Thymus (tissue), 11 donors: ENCODE data around the gene RERE. TPM values are rescaled to one million over a fixed set of nuclear protein-coding genes. Genes with fewer than 3 reads are reported as not detected.
"Not testable (repeated sequence)": the region's sequence is repeated elsewhere in the genome, so short reads cannot be mapped to it uniquely, and the experiment has no call there.

Source experiments
- DNase-seq, 9 donors: peaks; one replicate each; pipeline ENCODE4 v3.0.0-alpha.2; 2013; ENCODE audit warnings: low spot score in 9 of 9, low read depth in 6 of 9, missing footprints in 1 of 9
- H3K27ac ChIP-seq, 2 donors: one replicate each; pipeline ENCODE4 v1.5.1; 2013; ENCODE audit warnings: control low read depth in 1 of 2, low read depth in 1 of 2, low read length in 1 of 2, mild to moderate bottlenecking in 1 of 2, moderate library complexity in 1 of 2
- H3K27me3 ChIP-seq, 2 donors: one replicate each; pipeline ENCODE4 v1.5.1; 2013; ENCODE audit warnings: low read length in 1 of 2; ENCODE audit not compliant: control insufficient read depth in 2 of 2, insufficient read depth in 1 of 2
- H3K36me3 ChIP-seq, 2 donors: one replicate each; pipeline ENCODE4 v1.5.1; 2013; ENCODE audit warnings: low read length in 1 of 2, mild to moderate bottlenecking in 1 of 2, moderate library complexity in 1 of 2; ENCODE audit not compliant: control insufficient read depth in 2 of 2, insufficient read depth in 2 of 2
- H3K4me1 ChIP-seq, 2 donors: one replicate each; pipeline ENCODE4 v1.5.1; 2013; ENCODE audit warnings: low read length in 2 of 2; ENCODE audit not compliant: control insufficient read depth in 2 of 2, insufficient read depth in 2 of 2
- H3K4me3 ChIP-seq, 2 donors: one replicate each; pipeline ENCODE4 v1.5.1; 2013; ENCODE audit warnings: low read length in 2 of 2, control low read depth in 1 of 2, mild to moderate bottlenecking in 1 of 2
- H3K9me3 ChIP-seq, 2 donors: one replicate each; pipeline ENCODE4 v1.5.1; 2013; ENCODE audit warnings: low read length in 1 of 2, mild to moderate bottlenecking in 1 of 2; ENCODE audit not compliant: control insufficient read depth in 2 of 2, insufficient read depth in 1 of 2
- WGBS: extraction: QIAGEN DNeasy Blood & Tissue Kit; methylation state at CpG from one replicate; pipeline ENCODE4 v1.1.7; 2013; 5-methylcytosine and 5-hydroxymethylcytosine counted together
- polyA plus RNA-seq: library from polyadenylated mRNA; stranded (reverse); fragments of 200-250 nt; gene quantifications from one replicate; pipeline ENCODE4 v1.2.3, GENCODE V29; 2013
- total RNA-seq: library from RNA; stranded (reverse); fragments of 120-200 nt; gene quantifications from one replicate; pipeline ENCODE4 v1.2.4, GENCODE V29; 2013
- donor health status: healthy.

The RERE gene
- total and polyA plus RNA-seq, 2 donors = 22.9 to 37.7 TPM

DNA sequence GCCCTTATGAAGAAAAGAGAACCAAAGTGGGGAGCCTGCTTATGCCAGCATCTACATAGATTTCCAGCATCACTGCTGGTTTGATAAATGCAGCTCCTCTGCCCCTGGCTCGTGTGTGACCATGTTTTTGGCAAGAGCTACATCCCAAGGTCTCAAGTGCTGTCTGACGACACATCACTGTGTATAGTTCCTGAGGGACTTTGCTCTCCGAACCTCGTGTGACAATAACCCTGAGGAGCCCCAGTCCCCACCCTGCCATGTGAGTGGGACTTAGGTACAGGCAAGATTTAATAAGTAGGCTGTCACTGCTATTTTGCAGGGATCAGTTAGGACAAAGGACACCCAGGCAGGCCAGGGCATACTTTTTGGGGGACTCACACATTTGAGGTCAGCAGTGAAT lies 28.8 kb upstream of the RERE start:
- no peaks in the 10 kb centered on the region for H3K27me3 ChIP-seq
- no peak overlapping the region for H3K27ac ChIP-seq
- WGBS = 90% methylated on average over 4 of the region's 4 CpGs
- H3K36me3 ChIP-seq = no peaks in the 10 kb centered on the region
- peaks cover 12 to 24% of the 10 kb centered on the region in 2 donors for H3K4me1 ChIP-seq
- H3K4me3 ChIP-seq = no peak overlapping the region
- H3K9me3 ChIP-seq = no peaks in the 10 kb centered on the region
- DNase-seq = no peak

DNA sequence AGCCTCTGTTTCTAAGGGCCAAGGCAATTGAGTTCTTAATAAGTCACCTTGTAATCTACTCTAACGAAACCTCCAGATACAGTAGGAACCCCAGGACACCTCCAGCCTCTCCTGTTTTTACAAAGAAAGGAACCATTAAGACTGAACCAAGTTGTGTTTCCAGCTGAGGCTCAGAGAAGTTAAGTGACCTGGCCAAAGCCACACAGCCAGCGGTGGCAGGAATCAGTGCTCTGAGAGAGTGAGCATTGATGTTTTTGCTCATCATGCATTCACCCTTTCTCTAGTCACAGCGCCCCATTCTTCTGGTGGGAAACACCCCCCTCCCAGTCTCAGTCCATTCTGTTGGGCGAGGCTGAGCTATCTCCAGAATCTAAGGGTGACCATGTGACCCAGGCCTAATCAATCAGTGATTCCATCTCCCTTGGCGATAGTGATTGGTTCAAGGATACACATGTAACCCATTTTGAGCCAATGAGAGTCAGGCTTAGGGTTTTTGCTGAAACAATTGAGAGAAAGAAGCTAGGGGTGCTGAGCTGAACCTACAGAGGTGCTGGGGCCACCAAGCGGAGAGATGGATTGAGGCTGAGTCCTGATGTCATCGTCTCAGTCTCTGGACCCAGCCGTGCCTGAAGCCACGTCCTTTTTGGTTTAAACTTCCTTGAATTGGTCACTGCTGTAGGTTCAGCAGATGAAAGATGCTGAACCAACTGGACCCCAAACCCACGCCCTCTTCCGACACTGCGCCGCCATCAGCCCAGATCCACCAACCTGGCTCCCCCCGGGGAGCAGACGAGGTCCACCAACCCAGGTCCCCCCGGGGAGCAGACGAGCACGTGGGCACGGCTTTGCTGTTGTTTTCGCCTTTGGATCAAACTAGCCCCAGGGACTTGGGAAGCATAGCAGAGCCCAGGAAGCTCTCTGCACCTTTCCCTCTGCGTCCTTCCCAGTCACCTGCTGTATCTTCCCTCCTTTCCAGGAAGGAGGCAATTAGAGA lies 28.0 kb upstream of the RERE start:
- DNase-seq = no peak
- H3K27ac ChIP-seq = no peak overlapping the region
- no peaks in the 10 kb centered on the region for H3K9me3 ChIP-seq
- WGBS = 97% methylated on average over 21 of the region's 21 CpGs
- H3K4me1 ChIP-seq = peaks cover 12 to 24% of the 10 kb centered on the region in 2 donors
- no peaks in the 10 kb centered on the region for H3K36me3 ChIP-seq
- H3K4me3 ChIP-seq = no peak overlapping the region
- H3K27me3 ChIP-seq = no peaks in the 10 kb centered on the region

DNA sequence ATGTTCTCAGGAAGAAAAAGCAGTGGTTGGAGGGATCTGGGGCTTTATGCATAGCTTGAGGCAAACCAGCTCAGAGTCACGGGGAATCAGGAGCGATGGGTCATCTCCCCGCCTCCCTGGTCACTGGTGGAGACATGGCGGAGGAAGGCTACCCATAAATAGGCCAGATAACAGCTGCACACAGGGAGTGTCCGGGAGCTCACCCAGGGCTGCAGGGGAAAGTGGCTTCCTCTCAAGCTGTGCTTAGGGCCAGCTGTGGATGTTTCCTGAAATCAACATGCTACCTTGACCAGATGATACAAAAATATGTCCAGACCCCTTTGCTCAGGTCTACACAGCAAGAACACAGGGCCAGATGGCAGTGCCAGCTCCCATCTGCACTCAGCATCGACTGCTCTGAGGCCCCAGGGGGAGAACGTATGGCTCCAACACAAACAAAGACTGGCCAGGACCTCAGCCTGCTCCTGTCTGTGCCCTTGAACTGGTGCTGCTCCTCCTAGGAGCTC lies 27.1 kb upstream of the RERE start:
- WGBS = 77% methylated on average over 7 of the region's 7 CpGs
- no peaks in the 10 kb centered on the region for H3K9me3 ChIP-seq
- no peaks in the 10 kb centered on the region for H3K27me3 ChIP-seq
- H3K4me3 ChIP-seq = no peak overlapping the region
- no peak overlapping the region for H3K27ac ChIP-seq
- H3K36me3 ChIP-seq = no peaks in the 10 kb centered on the region
- peaks cover 12 to 24% of the 10 kb centered on the region in 2 donors for H3K4me1 ChIP-seq
- DNase-seq = no peak

GRCh38 chr1:8841395-8841794 lies 24.0 kb upstream of the RERE start:
- Histone ChIP-seq H3K27ac (no peak overlapping the region), H3K27me3 (no peaks in the 10 kb centered on the region), H3K9me3 (no peaks in the 10 kb centered on the region), H3K4me1 (no peaks in the 10 kb centered on the region), H3K4me3 (no peak overlapping the region), H3K36me3 (no peaks in the 10 kb centered on the region)
- 96% methylated on average over 3 of the region's 3 CpGs for whole genome bisulfite sequencing
- no peak for DNase-seq

DNA sequence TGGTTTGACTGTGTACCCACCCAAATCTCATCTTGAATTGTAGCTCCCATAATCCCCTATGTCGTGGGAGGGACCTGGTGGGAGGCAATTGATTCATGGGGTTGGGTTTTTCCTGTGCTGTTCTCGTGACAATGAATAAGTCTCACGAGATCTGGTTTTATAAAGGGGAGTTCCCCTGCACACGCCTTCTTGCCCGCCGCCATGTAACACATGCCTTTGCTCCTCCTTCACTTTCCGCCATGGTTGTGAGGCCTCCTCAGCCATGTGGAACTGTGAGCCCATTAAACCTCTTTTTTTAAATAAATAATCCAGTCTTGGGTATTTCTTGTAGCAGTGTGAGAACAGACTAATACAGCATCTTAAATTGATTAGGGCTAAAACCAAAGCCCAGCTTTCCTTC lies 22.6 kb upstream of the RERE start:
- DNase-seq = no peak
- no peaks in the 10 kb centered on the region for H3K4me1 ChIP-seq
- no peak overlapping the region for H3K4me3 ChIP-seq
- H3K27me3 ChIP-seq = no peaks in the 10 kb centered on the region
- no peak overlapping the region for H3K27ac ChIP-seq
- no peaks in the 10 kb centered on the region for H3K9me3 ChIP-seq
- 98% methylated on average over 7 of the region's 7 CpGs for WGBS
- H3K36me3 ChIP-seq = no peaks in the 10 kb centered on the region

- 96% methylated on average over 14 of the region's 14 CpGs for WGBS
- no peak for DNase-seq
- no peak overlapping the region for H3K4me3 ChIP-seq
- H3K27me3 ChIP-seq = no peaks in the 10 kb centered on the region
- H3K9me3 ChIP-seq = no peaks in the 10 kb centered on the region
- no peak overlapping the region for H3K27ac ChIP-seq
- H3K36me3 ChIP-seq = no peaks in the 10 kb centered on the region
- H3K4me1 ChIP-seq = no peaks in the 10 kb centered on the region
Observed at GRCh38 chr1:8835941-8836643, 18.7 kb upstream of the RERE start.

- WGBS = 82% methylated on average over 4 of the region's 4 CpGs
- H3K27ac ChIP-seq = no peak overlapping the region
- no peak for DNase-seq
- H3K27me3 ChIP-seq = no peaks in the 10 kb centered on the region
- no peak overlapping the region for H3K4me3 ChIP-seq
- no peaks in the 10 kb centered on the region for H3K36me3 ChIP-seq
- no peaks in the 10 kb centered on the region for H3K9me3 ChIP-seq
- H3K4me1 ChIP-seq = peaks cover 4 to 10% of the 10 kb centered on the region in 2 donors
Observed at GRCh38 chr1:8831340-8831739, 13.9 kb upstream of the RERE start.

GRCh38 chr1:8830732-8831131 lies 13.3 kb upstream of the RERE start:
- H3K4me3 ChIP-seq, DNase-seq, H3K36me3 ChIP-seq, H3K27me3 ChIP-seq, H3K27ac ChIP-seq, H3K9me3 ChIP-seq: not testable (repeated sequence)
- WGBS = 93% methylated on average over 10 of the region's 10 CpGs
- H3K4me1 ChIP-seq = peaks cover 4 to 10% of the 10 kb centered on the region in 2 donors

DNA sequence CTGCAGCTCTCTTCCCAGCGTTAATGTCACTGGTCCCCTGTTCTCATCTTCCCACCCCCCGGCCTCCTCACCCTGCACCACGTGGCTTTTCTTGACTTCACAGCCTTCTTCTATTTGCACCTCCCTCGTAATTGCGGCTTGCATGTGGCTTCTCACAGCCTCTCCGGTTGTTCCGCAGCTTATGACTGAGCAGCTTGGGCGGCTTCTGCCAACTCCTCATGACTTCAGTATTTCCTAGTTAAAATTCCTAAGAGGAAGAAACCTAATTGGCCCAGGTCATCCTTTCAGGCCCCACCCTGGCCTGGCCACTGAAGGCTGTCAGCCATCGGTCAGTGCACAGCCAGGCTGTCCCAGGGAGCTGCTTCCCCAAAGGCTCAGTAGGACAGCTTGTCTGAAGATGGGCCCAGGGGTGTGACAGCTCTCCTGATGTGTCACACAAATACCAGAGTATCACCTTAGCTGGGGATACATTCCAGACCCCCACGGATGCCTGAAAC lies 8.6 kb upstream of the RERE start:
- H3K4me1 ChIP-seq = peaks cover 4 to 15% of the 10 kb centered on the region in 2 donors
- no peaks in the 10 kb centered on the region for H3K27me3 ChIP-seq
- WGBS = 95% methylated on average over 10 of the region's 10 CpGs
- no peaks in the 10 kb centered on the region for H3K9me3 ChIP-seq
- no peak overlapping the region for H3K27ac ChIP-seq
- no peaks in the 10 kb centered on the region for H3K36me3 ChIP-seq
- no peak for DNase-seq
- H3K4me3 ChIP-seq = no peak overlapping the region
